Stimulated activated CD8-positive, alpha-beta memory T cell treated with anti-CD3 and anti-CD28 coated beads, Interleukin-15, amount 100 ng/mL, for 4 hours (primary cell): ENCODE results near the gene SYT12.
A peak's percentile ranks its signal among the peaks of the same experiment; 100 is the strongest.

ENCODE experiments used
- DNase-seq, 2 donors: peaks; one replicate each; pipeline ENCODE4 v3.0.0-alpha.2; 2020; ENCODE audit warnings: low read depth in 2 of 2

The SYT12 gene

GRCh38 chr11:67055812-67056211 is 32.9 kb downstream of the SYT12 start:
- DNase-seq = no peak

GRCh38 chr11:67056267-67057204 is 33.6 kb downstream of the SYT12 start, which contains the start of gene RHOD:
RHOD (plus strand) TSS chr11:67056847; CDS start chr11:67056903, 56 bp downstream.
- no peak for DNase-seq

- DNase-seq = no peak
Observed at GRCh38 chr11:67057205-67057672, 34.3 kb downstream of the SYT12 start.

GRCh38 chr11:67058506-67058905 is 35.6 kb downstream of the SYT12 start:
- DNase-seq = no peak

- no peak for DNase-seq
Observed at GRCh38 chr11:67059671-67060070, 36.7 kb downstream of the SYT12 start.

GRCh38 chr11:67060111-67060522 is 37.2 kb downstream of the SYT12 start:
- no peak for DNase-seq

GRCh38 chr11:67062526-67063373 is 39.8 kb downstream of the SYT12 start:
- DNase-seq = no peak

GRCh38 chr11:67066333-67066709 is 43.4 kb downstream of the SYT12 start:
- DNase-seq = no peak

- peak; percentile 37 to 41 for DNase-seq
Observed at GRCh38 chr11:67071420-67072284, 48.7 kb downstream of the SYT12 start.

GRCh38 chr11:67072295-67072694 is 49.4 kb downstream of the SYT12 start:
- no peak for DNase-seq

GRCh38 chr11:67073908-67074307 is 51.0 kb downstream of the SYT12 start:
- no peak for DNase-seq

GRCh38 chr11:67076202-67076601 is 53.3 kb downstream of the SYT12 start:
- no peak for DNase-seq

- no peak for DNase-seq
Observed at GRCh38 chr11:67079065-67079705, 56.3 kb downstream of the SYT12 start.

GRCh38 chr11:67082071-67082791 is 59.3 kb downstream of the SYT12 start:
- no peak for DNase-seq

- no peak for DNase-seq
Observed at GRCh38 chr11:67083786-67084366, 60.9 kb downstream of the SYT12 start.

GRCh38 chr11:67085617-67086016 is 62.7 kb downstream of the SYT12 start:
- no peak for DNase-seq

GRCh38 chr11:67090717-67091116 is 67.8 kb downstream of the SYT12 start:
- DNase-seq = no peak

GRCh38 chr11:67095214-67095507 is 72.2 kb downstream of the SYT12 start:
- DNase-seq = no peak

- DNase-seq = no peak
Observed at GRCh38 chr11:67098799-67099429, 76.0 kb downstream of the SYT12 start.
